NCI-H1417 treated with DMSO at 0.1 percent for 48 hours (cell line): ENCODE data around the gene SPATS2L.

Experiments used
- DNase-seq: peaks from one replicate; lab custom pipeline; 2025; lab: John Stamatoyannopoulos, UW

Gene SPATS2L

GRCh38 chr2:200470230-200470629, 163.7 kb downstream of the SPATS2L start:
- no peak for DNase-seq

DNA sequence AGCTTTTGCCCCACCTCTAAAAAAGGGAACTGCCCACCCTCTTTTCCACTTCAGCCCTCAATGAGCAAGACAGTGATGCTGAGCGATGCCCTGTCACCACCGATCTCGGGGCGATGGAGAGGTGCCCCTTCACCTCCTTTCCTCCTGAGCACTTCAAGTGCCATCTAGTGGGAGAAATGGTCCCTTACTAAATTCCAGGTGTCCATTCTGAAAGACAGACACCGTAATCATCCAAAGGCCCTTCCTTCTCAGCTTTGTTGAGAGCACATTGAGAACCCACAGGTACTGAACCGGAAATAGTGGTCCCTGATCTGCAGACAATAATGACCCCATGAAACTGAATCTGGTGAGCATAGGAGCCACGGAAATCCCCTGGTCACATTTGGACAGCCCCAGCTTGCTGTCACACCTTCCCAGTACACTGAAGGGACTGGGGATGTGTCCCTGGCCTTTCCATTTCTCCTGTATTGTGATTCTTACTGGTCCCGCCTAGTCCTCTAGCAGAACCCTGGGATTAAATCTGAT, 164.9 kb downstream of the SPATS2L start:
- no peak for DNase-seq

GRCh38 chr2:200471928-200472645, 165.6 kb downstream of the SPATS2L start:
- DNase-seq = no peak

DNA sequence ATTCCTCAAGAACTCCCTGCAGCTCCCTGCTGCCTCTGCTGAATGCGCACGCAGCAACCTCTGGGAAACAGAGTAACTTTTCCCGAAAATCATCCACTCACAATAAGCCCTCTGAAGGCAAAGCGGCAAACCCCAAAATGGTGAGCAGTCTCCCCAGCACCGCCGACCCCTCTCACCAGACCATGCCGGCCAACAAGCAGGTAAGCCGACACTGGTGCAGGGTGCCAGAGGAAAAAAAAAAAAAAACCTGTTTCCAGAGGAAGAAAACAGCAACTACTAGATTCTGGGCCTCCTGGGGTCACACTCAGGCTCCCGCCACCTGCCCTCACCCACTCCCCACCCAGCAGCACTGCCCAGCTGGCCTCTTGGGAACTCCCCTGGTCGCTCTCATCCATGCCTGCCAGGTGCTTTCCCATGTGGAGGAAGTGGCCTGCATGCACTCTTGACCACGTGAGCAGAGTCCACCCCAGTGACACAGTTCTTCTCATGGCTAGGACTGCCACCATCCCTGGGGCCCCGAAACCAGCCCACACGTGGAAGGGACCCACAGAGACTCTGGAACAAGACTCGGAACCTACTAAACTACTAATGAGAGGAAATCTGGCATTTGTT, 166.5 kb downstream of the SPATS2L start:
- DNase-seq = no peak

DNA sequence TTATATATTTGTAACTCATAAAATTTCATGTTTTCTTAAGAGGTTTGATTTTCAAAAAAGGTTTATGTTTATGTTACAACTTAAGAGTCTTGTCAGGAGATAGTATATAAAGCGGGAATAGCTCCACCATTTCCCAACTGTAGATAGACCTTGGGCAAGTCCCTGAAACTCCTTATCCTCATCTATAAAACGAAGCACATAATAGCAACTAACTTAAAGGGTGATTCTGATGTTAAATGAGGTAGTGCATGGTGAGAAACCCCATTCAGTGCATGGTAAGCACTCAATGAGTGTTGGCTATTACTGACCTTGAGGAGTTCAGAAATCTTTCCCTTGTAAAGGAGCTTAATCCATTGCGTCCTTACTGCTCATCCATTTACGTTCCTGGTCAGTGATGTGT, 169.3 kb downstream of the SPATS2L start:
- no peak for DNase-seq

- DNase-seq = no peak
Measured at GRCh38 chr2:200476836-200477235, 170.3 kb downstream of the SPATS2L start.

DNA sequence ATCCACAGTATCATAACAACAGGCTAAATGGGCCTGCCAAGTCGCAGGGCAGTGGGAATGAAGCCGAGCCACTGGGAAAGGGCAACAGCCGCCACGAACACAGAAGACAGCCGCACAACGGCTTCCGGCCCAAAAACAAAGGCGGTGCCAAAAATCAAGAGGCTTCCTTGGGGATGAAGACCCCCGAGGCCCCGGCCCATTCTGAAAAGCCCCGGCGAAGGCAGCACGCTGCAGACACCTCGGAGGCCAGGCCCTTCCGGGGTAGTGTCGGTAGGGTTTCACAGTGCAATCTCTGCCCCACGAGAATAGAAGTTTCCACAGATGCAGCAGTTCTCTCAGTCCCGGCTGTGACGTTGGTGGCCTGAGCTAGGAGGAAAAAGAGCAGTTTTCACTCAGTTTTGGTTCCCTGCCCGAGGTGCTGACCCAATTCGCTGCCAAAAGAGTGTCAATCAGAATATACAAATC, 171.2 kb downstream of the SPATS2L start:
- DNase-seq = no peak

DNA sequence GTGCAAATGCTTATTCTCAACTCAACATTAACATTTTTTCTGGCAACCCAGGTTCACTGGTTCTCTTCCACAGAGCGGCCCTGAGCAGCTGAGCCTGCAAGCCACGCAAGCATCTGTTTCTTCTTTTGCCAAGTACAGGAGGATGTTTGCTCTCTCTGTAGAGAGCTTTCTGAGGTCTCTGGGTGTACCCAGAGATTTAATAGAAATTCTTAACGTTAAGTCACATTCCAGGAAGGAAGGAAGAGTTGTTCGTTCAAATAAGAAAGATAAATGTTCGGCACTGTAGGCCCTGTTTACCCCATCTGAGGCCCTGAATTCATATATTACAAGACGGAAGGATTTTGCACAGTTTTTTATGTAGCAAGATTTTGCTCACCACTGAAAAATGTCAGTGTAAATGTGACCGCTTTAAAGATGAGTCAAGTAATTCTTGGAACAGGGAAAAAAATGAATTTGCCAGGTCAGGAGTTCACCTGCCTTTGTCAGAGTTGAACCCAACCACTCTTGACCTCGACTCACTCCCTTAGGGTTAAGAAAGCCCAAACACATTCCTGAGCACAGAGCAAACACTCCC, 173.3 kb downstream of the SPATS2L start:
- no peak for DNase-seq

DNA sequence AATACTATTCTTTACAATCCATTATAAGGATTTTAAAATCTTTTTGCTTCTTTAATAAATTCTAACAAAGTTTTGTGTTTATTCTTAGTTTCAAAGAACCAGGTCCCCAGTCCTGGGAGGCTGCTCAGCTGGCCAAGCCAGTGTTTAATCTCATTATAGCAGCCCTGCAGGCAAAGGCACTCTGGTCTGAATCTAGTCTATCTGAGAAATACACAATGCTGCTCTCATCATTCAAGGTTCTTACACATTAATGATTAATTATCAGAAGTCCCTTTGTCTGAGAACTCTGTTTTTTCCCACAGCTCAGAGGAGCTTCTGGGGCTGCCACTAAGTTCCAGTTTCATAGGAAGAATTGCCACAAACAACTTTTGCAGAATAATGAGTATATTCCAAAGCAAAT, 175.7 kb downstream of the SPATS2L start:
- DNase-seq = no peak

DNA sequence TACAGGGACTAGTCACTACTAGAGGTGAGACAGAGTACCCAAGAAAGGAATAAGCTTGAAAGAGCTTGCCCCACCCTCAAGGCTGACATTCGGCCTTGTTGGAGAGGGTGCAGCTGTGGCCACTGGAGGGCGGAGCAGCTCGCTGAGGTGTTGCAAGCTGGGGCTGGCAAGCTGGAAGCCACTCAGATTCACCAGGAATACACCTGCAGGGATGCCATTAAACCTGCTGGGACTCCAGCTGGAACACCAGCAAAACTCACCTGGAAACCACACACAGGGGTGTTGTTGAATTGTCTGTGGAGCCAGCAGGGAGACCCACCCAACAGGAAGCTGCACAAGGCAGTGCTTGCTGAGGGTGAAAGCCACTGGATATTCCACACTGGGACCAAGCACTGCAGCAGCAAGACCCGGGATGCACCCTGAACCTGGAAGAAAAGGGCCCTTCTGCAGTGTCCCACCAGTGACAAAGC, 177.3 kb downstream of the SPATS2L start:
- no peak for DNase-seq

- no peak for DNase-seq
Measured at GRCh38 chr2:200484934-200485333, 178.4 kb downstream of the SPATS2L start.

GRCh38 chr2:200486529-200486928, 180.0 kb downstream of the SPATS2L start:
- no peak for DNase-seq

GRCh38 chr2:200488169-200488568, 181.7 kb downstream of the SPATS2L start:
- DNase-seq = no peak

DNA sequence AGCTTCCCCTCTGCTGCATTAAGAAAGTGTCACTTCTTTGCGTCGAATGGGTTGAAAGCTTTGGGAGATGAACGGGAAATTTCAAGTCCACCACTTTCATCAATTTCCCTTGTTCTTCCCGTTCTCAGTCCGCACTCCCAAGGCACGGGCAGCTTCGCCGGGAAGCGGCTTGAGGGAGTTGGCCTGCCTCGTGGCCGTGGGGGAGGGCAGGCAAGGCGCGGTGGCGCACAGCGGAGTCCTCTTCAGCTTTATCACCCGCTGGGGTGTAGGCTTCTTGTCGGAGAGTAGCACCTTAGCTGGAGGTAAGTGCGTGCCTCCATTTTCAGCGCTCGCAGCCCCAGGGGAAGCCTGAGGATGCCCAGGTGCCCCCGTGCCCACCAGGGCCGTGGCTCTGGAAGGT, 183.5 kb downstream of the SPATS2L start:
- no peak for DNase-seq

DNA sequence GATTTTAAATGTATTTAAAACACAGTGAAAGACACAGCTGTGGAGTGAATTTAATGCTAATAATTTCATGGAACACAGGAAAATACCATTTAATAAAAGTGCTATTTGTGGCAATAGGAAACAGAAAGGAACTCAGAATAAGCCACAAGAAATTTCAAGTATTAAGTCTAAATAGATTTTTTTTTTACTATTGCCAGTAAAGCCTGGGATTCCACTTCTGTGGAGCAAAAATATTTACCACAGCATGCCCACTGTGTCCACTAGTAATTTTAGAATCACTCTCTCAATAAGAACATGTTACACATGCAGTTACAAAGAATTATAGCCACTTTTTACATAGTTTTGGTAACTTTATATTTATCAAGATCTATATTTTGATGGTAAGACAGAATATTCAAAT, 186.2 kb downstream of the SPATS2L start:
- no peak for DNase-seq

- no peak for DNase-seq
Measured at GRCh38 chr2:200494048-200494447, 187.6 kb downstream of the SPATS2L start.

- no peak for DNase-seq
Measured at GRCh38 chr2:200496696-200497095, 190.2 kb downstream of the SPATS2L start.

DNA sequence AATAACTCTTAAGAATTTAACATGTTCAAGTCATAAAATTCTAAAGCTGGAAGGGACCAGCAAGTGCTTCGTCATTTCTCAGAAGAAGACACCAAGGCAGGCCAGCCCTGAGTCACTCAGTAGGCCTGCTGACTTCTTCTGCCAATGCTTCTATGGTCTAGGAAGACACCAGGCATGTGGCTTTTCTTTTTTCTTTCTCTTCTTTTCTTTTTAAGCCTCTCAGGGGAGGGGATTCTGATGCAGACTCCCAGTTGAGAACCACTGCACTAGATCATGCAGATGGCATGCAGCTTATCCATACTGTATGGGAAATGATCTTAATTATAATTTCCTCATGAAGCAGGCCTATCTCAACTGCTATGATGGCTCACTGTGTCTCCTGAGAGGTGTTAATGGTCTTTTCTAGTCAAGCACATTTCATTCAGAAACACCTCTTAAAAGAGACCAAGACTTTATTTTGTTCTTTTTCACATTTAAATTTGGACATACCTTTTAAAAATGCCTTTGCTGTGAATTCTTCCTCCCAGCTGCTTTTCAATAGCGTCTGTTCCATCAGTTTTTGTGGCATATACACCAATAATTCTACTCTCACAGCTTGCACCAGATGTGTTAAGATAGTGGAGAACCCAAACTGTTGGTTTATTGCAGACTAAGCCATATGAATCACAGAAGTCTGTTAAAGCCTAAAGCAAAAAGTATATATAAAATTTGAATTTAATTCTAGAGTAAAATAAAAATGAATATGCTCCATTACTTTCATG, 192.1 kb downstream of the SPATS2L start:
- DNase-seq = no peak

DNA sequence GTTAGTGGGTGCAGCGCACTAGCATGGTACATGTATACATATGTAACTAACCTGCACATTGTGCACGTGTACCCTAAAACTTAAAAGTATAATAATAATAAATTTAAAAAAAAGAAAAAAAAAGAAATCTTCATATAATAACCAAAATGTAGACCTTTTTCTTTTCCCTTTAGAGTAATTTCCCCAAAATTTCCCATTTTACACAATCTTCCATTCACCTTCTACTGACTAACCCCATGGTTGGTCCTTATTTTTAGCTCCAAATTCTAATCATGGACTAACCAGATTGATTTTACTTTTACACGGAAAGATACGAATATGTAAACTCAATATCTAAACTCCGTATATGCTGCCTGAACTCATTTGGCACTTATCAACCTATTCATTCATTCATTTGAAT, 195.7 kb downstream of the SPATS2L start:
- no peak for DNase-seq

DNA sequence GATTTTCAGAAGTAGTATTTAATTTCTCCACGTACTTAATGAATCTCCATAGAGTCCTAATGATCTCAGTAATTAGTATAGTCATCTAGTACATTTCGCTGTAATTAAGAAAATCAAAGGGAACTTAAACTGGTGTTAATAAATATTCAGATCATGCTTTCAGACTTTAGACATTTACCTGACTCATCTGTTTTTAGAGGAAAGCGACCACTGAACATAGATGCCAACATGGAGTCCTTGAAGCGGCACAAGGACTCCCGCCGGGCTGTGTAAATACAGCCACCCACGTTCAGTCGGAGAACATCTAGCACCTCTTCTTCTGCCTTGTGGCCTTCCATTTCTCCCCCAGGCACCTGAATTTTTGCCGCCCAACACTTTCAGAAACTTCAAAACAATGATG, 200.2 kb downstream of the SPATS2L start:
- DNase-seq = no peak

- DNase-seq = no peak
Measured at GRCh38 chr2:200507179-200507578, 200.7 kb downstream of the SPATS2L start.

DNA sequence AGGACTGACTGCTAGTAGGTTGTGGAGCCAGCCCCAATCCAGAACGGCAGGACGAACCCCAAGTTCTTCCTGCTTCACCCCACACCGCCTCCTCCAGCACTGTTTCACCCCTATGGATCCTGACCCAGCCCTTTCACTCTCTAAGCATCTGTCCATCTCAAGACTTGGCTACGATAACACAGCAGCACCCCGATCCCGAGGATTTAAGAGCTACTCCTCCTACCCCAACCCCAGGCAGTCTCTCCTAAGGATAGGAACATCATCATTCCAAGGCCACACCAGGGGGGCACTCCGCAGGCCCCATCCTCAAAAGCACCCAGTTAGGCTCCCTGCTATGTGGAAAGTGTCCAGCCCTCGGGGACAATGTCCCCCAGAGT, 202.7 kb downstream of the SPATS2L start:
- no peak for DNase-seq
